Mesenchymal stem cell (in vitro differentiated cells and primary cell): ENCODE measurements around the gene GUCD1.

Experiments
- DNase-seq: peaks from one replicate; pipeline ENCODE4 v3.0.0-alpha.2; 2013
- H2AFZ ChIP-seq: one replicate; pipeline ENCODE4 v1.6.1; 2013; ENCODE audit warnings: low read depth, mild to moderate bottlenecking, control low read depth, inconsistent platforms, low read length, moderate library complexity
- H2AK5ac ChIP-seq: 2 replicates; pipeline ENCODE4 v1.6.1; 2013; ENCODE audit warnings: low read length, moderate library complexity, mild to moderate bottlenecking, inconsistent platforms; ENCODE audit not compliant: severe bottlenecking
- H2BK120ac ChIP-seq: one replicate; pipeline ENCODE4 v1.6.1; 2013; ENCODE audit warnings: low read depth, mild to moderate bottlenecking, inconsistent platforms, low read length, moderate library complexity
- H2BK12ac ChIP-seq, 2 experiments: one replicate each; pipeline ENCODE4 v1.6.1; 2013; ENCODE audit warnings: inconsistent platforms in 2 of 2, low read length in 2 of 2, mild to moderate bottlenecking in 2 of 2, moderate library complexity in 2 of 2, control low read depth in 1 of 2
- H2BK15ac ChIP-seq: one replicate; pipeline ENCODE4 v1.6.1; 2013; ENCODE audit warnings: mild to moderate bottlenecking, low read depth, inconsistent platforms; ENCODE audit not compliant: poor library complexity, severe bottlenecking
- H2BK5ac ChIP-seq: 2 replicates; pipeline ENCODE4 v1.6.1; 2013; ENCODE audit warnings: low read depth, mild to moderate bottlenecking, low read length, control low read depth, inconsistent platforms; ENCODE audit not compliant: poor library complexity, severe bottlenecking
- H3K14ac ChIP-seq, 2 experiments: one replicate each; pipeline ENCODE4 v1.6.1; 2013; ENCODE audit warnings: inconsistent platforms in 2 of 2, low read length in 2 of 2, control low read depth in 1 of 2, mild to moderate bottlenecking in 1 of 2, moderate library complexity in 1 of 2
- H3K18ac ChIP-seq, 2 experiments: one replicate each; pipeline ENCODE4 v1.6.1; 2013; ENCODE audit warnings: inconsistent platforms in 2 of 2, low read length in 2 of 2, control low read depth in 1 of 2, low read depth in 1 of 2, mild to moderate bottlenecking in 1 of 2
- H3K23ac ChIP-seq, 2 experiments: one replicate each; pipeline ENCODE4 v1.6.1; 2013; ENCODE audit warnings: inconsistent platforms in 2 of 2, low read length in 2 of 2, mild to moderate bottlenecking in 2 of 2, moderate library complexity in 2 of 2, control low read depth in 1 of 2
- H3K27ac ChIP-seq: 2 replicates; pipeline ENCODE4 v1.5.1; 2013; ENCODE audit warnings: mild to moderate bottlenecking, moderate library complexity, low read length, control low read depth, inconsistent platforms; ENCODE audit not compliant: poor library complexity, severe bottlenecking
- H3K27me3 ChIP-seq, 2 experiments: 2 replicates each; pipeline versions ENCODE4 v1.6.1 to v1.7.0; 2013; ENCODE audit warnings: low read length in 2 of 2, mild to moderate bottlenecking in 2 of 2, moderate library complexity in 2 of 2, control low read depth in 1 of 2, inconsistent platforms in 1 of 2; ENCODE audit not compliant: control insufficient read depth in 1 of 2, insufficient read depth in 1 of 2
- H3K36me3 ChIP-seq, 2 experiments: 2 replicates each; pipeline versions ENCODE4 v1.6.1 to v1.7.0; 2013; ENCODE audit warnings: low read length in 2 of 2, control low read depth in 1 of 2, inconsistent platforms in 1 of 2, low read depth in 1 of 2, mild to moderate bottlenecking in 1 of 2; ENCODE audit not compliant: insufficient read depth in 2 of 2, control insufficient read depth in 1 of 2
- H3K4ac ChIP-seq, 2 experiments: one replicate each; pipeline ENCODE4 v1.6.1; 2013; ENCODE audit warnings: inconsistent platforms in 2 of 2, low read length in 2 of 2, mild to moderate bottlenecking in 2 of 2, moderate library complexity in 2 of 2, control low read depth in 1 of 2, low read depth in 1 of 2
- H3K4me1 ChIP-seq: 2 replicates; pipeline ENCODE4 v1.6.1; 2013; ENCODE audit warnings: low read depth, low read length, control low read depth; ENCODE audit not compliant: control insufficient read depth, insufficient read depth
- H3K4me2 ChIP-seq: 2 replicates; pipeline ENCODE4 v1.6.1; 2013; ENCODE audit warnings: low read length, mild to moderate bottlenecking, inconsistent platforms; ENCODE audit not compliant: poor library complexity, severe bottlenecking
- H3K4me3 ChIP-seq, 2 experiments: 2 replicates each; pipeline versions ENCODE4 v1.5.1 to v1.7.0; 2013; ENCODE audit warnings: low read length in 2 of 2, mild to moderate bottlenecking in 2 of 2, control low read depth in 1 of 2, low read depth in 1 of 2; ENCODE audit not compliant: insufficient read depth in 1 of 2
- H3K79me1 ChIP-seq: replicated peaks from 2 replicates; pipeline ENCODE4 v1.6.1; 2013; ENCODE audit warnings: mild to moderate bottlenecking, control low read depth, low read length, inconsistent platforms; ENCODE audit not compliant: poor library complexity, severe bottlenecking
- H3K9ac ChIP-seq: 2 replicates; pipeline ENCODE4 v1.7.0; 2013; ENCODE audit warnings: mild to moderate bottlenecking, low read length, moderate library complexity
- H3K9me3 ChIP-seq: 2 replicates; pipeline ENCODE4 v1.7.0; 2013; ENCODE audit warnings: mild to moderate bottlenecking, low read length; ENCODE audit not compliant: control insufficient read depth
- H4K8ac ChIP-seq: one replicate; pipeline ENCODE4 v1.6.1; 2013; ENCODE audit warnings: inconsistent platforms, mild to moderate bottlenecking, low read length, moderate library complexity
- H4K91ac ChIP-seq: one replicate; pipeline ENCODE4 v1.6.1; 2013; ENCODE audit warnings: mild to moderate bottlenecking, low read length, inconsistent platforms
- WGBS: methylation state at CpG from one replicate; pipeline ENCODE4 v1.1.7; 2013; ENCODE audit warnings: mixed read lengths; 5-methylcytosine and 5-hydroxymethylcytosine counted together

GUCD1 gene

GRCh38 chr22:24518228-24518627 lies 36.7 kb downstream of the GUCD1 start:
- Histone ChIP-seq H3K23ac (no peak overlapping the region), H2BK12ac (no peak overlapping the region), H2BK5ac (no peak overlapping the region), H4K91ac (no peak overlapping the region), H2BK15ac (no peak overlapping the region), H3K14ac (no peak overlapping the region), H3K79me1 (no peaks in the 10 kb centered on the region), H3K4ac (no peak overlapping the region), H2BK120ac (no peak overlapping the region), H2AFZ (no peak overlapping the region), H3K27ac (no peak overlapping the region), H3K18ac (no peak overlapping the region), H3K27me3 (peaks cover 0 to 10% of the 10 kb centered on the region in 2 experiments), H3K9ac (no peak overlapping the region), H3K4me2 (no peak overlapping the region), H3K9me3 (no peaks in the 10 kb centered on the region), H4K8ac (no peak overlapping the region), H3K4me1 (peaks cover 14% of the 10 kb centered on the region), H3K36me3 (no peaks in the 10 kb centered on the region), H3K4me3 (no peak overlapping the region), H2AK5ac (no peak overlapping the region)
- WGBS, result 85% methylated on average over 3 of the region's 3 CpGs
- DNase-seq, result no peak

- 98% methylated on average over 2 of the region's 2 CpGs for WGBS
- H3K4me2 ChIP-seq, result no peak overlapping the region
- DNase-seq, result no peak
- no peak overlapping the region for H2BK15ac ChIP-seq
- H4K91ac ChIP-seq, result no peak overlapping the region
- no peak overlapping the region for H3K14ac ChIP-seq
- H3K4ac ChIP-seq, result no peak overlapping the region
- no peak overlapping the region for H4K8ac ChIP-seq
- no peaks in the 10 kb centered on the region for H3K36me3 ChIP-seq
- H2BK5ac ChIP-seq, result no peak overlapping the region
- H2AFZ ChIP-seq, result no peak overlapping the region
- no peaks in the 10 kb centered on the region for H3K9me3 ChIP-seq
- peaks cover 14% of the 10 kb centered on the region for H3K4me1 ChIP-seq
- peak overlapping the region; percentile 2 for H2AK5ac ChIP-seq
- no peak overlapping the region for H3K18ac ChIP-seq
- no peak overlapping the region for H3K23ac ChIP-seq
- no peaks in the 10 kb centered on the region for H3K79me1 ChIP-seq
- peaks cover 0 to 10% of the 10 kb centered on the region in 2 experiments for H3K27me3 ChIP-seq
- no peak overlapping the region for H3K4me3 ChIP-seq
- peak overlapping the region in 1 of 2 experiments; percentile 49 for H2BK12ac ChIP-seq
- H3K9ac ChIP-seq, result no peak overlapping the region
- H3K27ac ChIP-seq, result no peak overlapping the region
- H2BK120ac ChIP-seq, result no peak overlapping the region
Observed at GRCh38 chr22:24517446-24517845, 37.5 kb downstream of the GUCD1 start.

- H3K27me3 ChIP-seq, result peaks cover 0 to 10% of the 10 kb centered on the region in 2 experiments
- peak overlapping the region; percentile 64 for H3K4me2 ChIP-seq
- DNase-seq, result peak; percentile 96
- H4K8ac ChIP-seq, result no peak overlapping the region
- H3K23ac ChIP-seq, result no peak overlapping the region
- H2BK15ac ChIP-seq, result no peak overlapping the region
- WGBS, result 21% methylated on average over 3 of the region's 3 CpGs
- no peak overlapping the region for H4K91ac ChIP-seq
- H3K9ac ChIP-seq, result no peak overlapping the region
- H3K14ac ChIP-seq, result no peak overlapping the region
- H3K4me3 ChIP-seq, result peak overlapping the region in 1 of 2 experiments; percentile 62
- H2AFZ ChIP-seq, result no peak overlapping the region
- no peak overlapping the region for H2BK12ac ChIP-seq
- H3K4ac ChIP-seq, result no peak overlapping the region
- H3K9me3 ChIP-seq, result no peaks in the 10 kb centered on the region
- no peak overlapping the region for H2BK5ac ChIP-seq
- H3K4me1 ChIP-seq, result peaks cover 8% of the 10 kb centered on the region
- H3K36me3 ChIP-seq, result no peaks in the 10 kb centered on the region
- H2BK120ac ChIP-seq, result no peak overlapping the region
- H3K27ac ChIP-seq, result peak overlapping the region; percentile 59
- peak overlapping the region in 1 of 2 experiments; percentile 25 for H3K18ac ChIP-seq
- H2AK5ac ChIP-seq, result no peak overlapping the region
- no peaks in the 10 kb centered on the region for H3K79me1 ChIP-seq
Observed at GRCh38 chr22:24516301-24516737, 38.6 kb downstream of the GUCD1 start.

- peaks cover 0 to 10% of the 10 kb centered on the region in 2 experiments for H3K27me3 ChIP-seq
- H2AK5ac ChIP-seq, result peak overlapping the region; percentile 27
- peak overlapping the region; percentile 14 for H2BK5ac ChIP-seq
- WGBS, result 92% methylated on average over 8 of the region's 8 CpGs
- H4K91ac ChIP-seq, result no peak overlapping the region
- H3K27ac ChIP-seq, result no peak overlapping the region
- peak overlapping the region in 1 of 2 experiments; percentile 34 for H2BK12ac ChIP-seq
- H3K4me3 ChIP-seq, result no peak overlapping the region
- peak overlapping the region; percentile 12 for H4K8ac ChIP-seq
- H2BK120ac ChIP-seq, result no peak overlapping the region
- peak overlapping the region; percentile 71 for H2BK15ac ChIP-seq
- H3K18ac ChIP-seq, result peak overlapping the region in 1 of 2 experiments; percentile 29
- peaks cover 15% of the 10 kb centered on the region for H3K4me1 ChIP-seq
- no peaks in the 10 kb centered on the region for H3K79me1 ChIP-seq
- no peak overlapping the region for H3K14ac ChIP-seq
- H2AFZ ChIP-seq, result no peak overlapping the region
- H3K4ac ChIP-seq, result no peak overlapping the region
- no peak for DNase-seq
- H3K9ac ChIP-seq, result no peak overlapping the region
- no peak overlapping the region for H3K4me2 ChIP-seq
- no peaks in the 10 kb centered on the region for H3K36me3 ChIP-seq
- no peaks in the 10 kb centered on the region for H3K9me3 ChIP-seq
- no peak overlapping the region for H3K23ac ChIP-seq
Observed at GRCh38 chr22:24515027-24515338, 40.0 kb downstream of the GUCD1 start.
